Esophagus muscularis mucosa (tissue), 4 donors: ENCODE results near the gene LRRC61. TPM values are rescaled to one million over a fixed set of nuclear protein-coding genes. Genes with fewer than 3 reads are reported as not detected.

Experiments used
- DNase-seq: peaks from one replicate; pipeline ENCODE4 v3.0.0-alpha.2; 2017; ENCODE audit errors: extremely low spot score
- H3K27ac ChIP-seq, 4 donors: fragments of 200-600 bp; sonication (generic); replicated peaks in 1 of 4; 1 replicate in 3 of 4; 2 replicates in 1 of 4; pipeline ENCODE4 v1.5.1; 2016 to 2019; ENCODE audit warnings: mild to moderate bottlenecking in 1 of 4
- H3K27me3 ChIP-seq, 4 donors: fragments of 200-600 bp; sonication (generic); one replicate each; pipeline versions ENCODE4 v1.5.1 to v1.6.0; 2016 to 2019
- H3K36me3 ChIP-seq, 4 donors: fragments of 200-600 bp; sonication (generic); one replicate each; pipeline ENCODE4 v1.5.1; 2016 to 2019
- H3K4me1 ChIP-seq, 4 donors: fragments of 200-600 bp; sonication (generic); one replicate each; pipeline ENCODE4 v1.5.1; 2016 to 2019
- H3K4me3 ChIP-seq, 4 donors: fragments of 200-600 bp; sonication (generic); 1 replicate in 2 of 4; 2 replicates in 2 of 4; pipeline ENCODE4 v1.5.1; 2016 to 2019; ENCODE audit warnings: mild to moderate bottlenecking in 4 of 4, moderate library complexity in 1 of 4
- H3K9me3 ChIP-seq, 4 donors: fragments of 200-600 bp; sonication (generic); 1 replicate in 3 of 4; 2 replicates in 1 of 4; pipeline ENCODE4 v1.5.1; 2016 to 2019
- EP300 ChIP-seq: sonication (generic); formaldehyde crosslinking; IDR thresholded peaks from one replicate; pipeline ENCODE4 v1.6.1; 2017; ENCODE audit warnings: antibody characterized with exemption
- POLR2A ChIP-seq: fragments of 450-650 bp; IDR thresholded peaks from one replicate; pipeline ENCODE4 v1.6.1; 2017; ENCODE audit warnings: antibody characterized with exemption, moderate library complexity, mild to moderate bottlenecking, low read depth
- POLR2AphosphoS5 ChIP-seq, 2 donors: sonication (generic); formaldehyde crosslinking; IDR thresholded peaks; one replicate each; pipeline ENCODE4 v1.6.1; 2017; ENCODE audit warnings: antibody characterized with exemption in 2 of 2
- WGBS: methylation state at CpG from one replicate; pipeline ENCODE4 v1.1.5; 2018; 5-methylcytosine and 5-hydroxymethylcytosine counted together
- intact Hi-C: fragments of 100-400 bp; cut with DNase I; formaldehyde crosslinking; loops from one replicate; pipeline ENCODE4 v1.15.1; 2023
- total RNA-seq, 4 donors: library from RNA; depleted of rRNA; stranded (reverse); fragments of >200 nt; gene quantifications; one replicate each; pipeline versions ENCODE4 v1.1.0 to v1.2.1, GENCODE V29; 2016
- TF ChIP-seq, protein P1 (sequence below), 3 experiments: fragments of 200-600 bp in 2 of 3; fragments of 450-650 bp in 1 of 3; sonication (generic) in 2 of 3; IDR thresholded peaks; one replicate each; pipeline ENCODE4 v1.5.1; 2017 to 2019; ENCODE audit warnings: antibody characterized with exemption in 3 of 3, mild to moderate bottlenecking in 2 of 3, moderate library complexity in 1 of 3

LRRC61 gene
- total RNA-seq, 4 donors from 2014 or later = 7.9 to 16.5 (median 12.4) TPM

- Histone ChIP-seq H3K27me3 (no peaks in the 10 kb centered on the region), H3K4me3 (no peak overlapping the region), H3K36me3 (peaks cover 8 to 28% (median 22%) of the 10 kb centered on the region in 4 donors), H3K4me1 (peaks cover 37 to 54% (median 51%) of the 10 kb centered on the region in 4 donors), H3K9me3 (no peaks in the 10 kb centered on the region), H3K27ac (peak overlapping the region; percentile 28 to 96 (median 91))
- WGBS = 50% methylated on average over 3 of the region's 3 CpGs
- TF ChIP-seq EP300 (no peak), POLR2AphosphoS5 (IDR thresholded peaks at IDR 0.05) (no peak), POLR2A (no peak)
- TF ChIP-seq, protein P1, sequence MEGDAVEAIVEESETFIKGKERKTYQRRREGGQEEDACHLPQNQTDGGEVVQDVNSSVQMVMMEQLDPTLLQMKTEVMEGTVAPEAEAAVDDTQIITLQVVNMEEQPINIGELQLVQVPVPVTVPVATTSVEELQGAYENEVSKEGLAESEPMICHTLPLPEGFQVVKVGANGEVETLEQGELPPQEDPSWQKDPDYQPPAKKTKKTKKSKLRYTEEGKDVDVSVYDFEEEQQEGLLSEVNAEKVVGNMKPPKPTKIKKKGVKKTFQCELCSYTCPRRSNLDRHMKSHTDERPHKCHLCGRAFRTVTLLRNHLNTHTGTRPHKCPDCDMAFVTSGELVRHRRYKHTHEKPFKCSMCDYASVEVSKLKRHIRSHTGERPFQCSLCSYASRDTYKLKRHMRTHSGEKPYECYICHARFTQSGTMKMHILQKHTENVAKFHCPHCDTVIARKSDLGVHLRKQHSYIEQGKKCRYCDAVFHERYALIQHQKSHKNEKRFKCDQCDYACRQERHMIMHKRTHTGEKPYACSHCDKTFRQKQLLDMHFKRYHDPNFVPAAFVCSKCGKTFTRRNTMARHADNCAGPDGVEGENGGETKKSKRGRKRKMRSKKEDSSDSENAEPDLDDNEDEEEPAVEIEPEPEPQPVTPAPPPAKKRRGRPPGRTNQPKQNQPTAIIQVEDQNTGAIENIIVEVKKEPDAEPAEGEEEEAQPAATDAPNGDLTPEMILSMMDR (IDR thresholded peaks at IDR 0.05) = no peak
- intact Hi-C loops = no loop called here
- DNase-seq = no peak
Observed at GRCh38 chr7:150377196-150377595, 54.0 kb downstream of the LRRC61 start.

- 63% methylated on average over 4 of the region's 4 CpGs for WGBS
- no peak for DNase-seq
- Histone ChIP-seq H3K4me3 (no peak overlapping the region), H3K9me3 (no peaks in the 10 kb centered on the region), H3K36me3 (peaks cover 4 to 24% (median 18%) of the 10 kb centered on the region in 4 donors), H3K27ac (peak overlapping the region; percentile 91 to 96 (median 93)), H3K4me1 (peaks cover 36 to 54% (median 52%) of the 10 kb centered on the region in 4 donors), H3K27me3 (no peaks in the 10 kb centered on the region)
- intact Hi-C loops = no loop called here
- TF ChIP-seq POLR2AphosphoS5 (IDR thresholded peaks at IDR 0.05) = no peak
- TF ChIP-seq, protein P1 (IDR thresholded peaks at IDR 0.05) = no peak
Observed at GRCh38 chr7:150377635-150378034, 54.5 kb downstream of the LRRC61 start.

- Histone ChIP-seq H3K27me3 (no peaks in the 10 kb centered on the region), H3K27ac (peak overlapping the region; percentile 91 to 96 (median 93)), H3K4me3 (peak overlapping the region; percentile 86 to 96 (median 94)), H3K36me3 (peaks cover 0 to 17% (median 11%) of the 10 kb centered on the region in 4 donors), H3K4me1 (peaks cover 30 to 54% (median 49%) of the 10 kb centered on the region in 4 donors), H3K9me3 (no peaks in the 10 kb centered on the region)
- DNase-seq = peak; percentile 92
- intact Hi-C loops = no loop called here
- 7% methylated on average over 25 of the region's 32 CpGs for WGBS
- no peak for TF ChIP-seq EP300
- TF ChIP-seq, protein P1 (IDR thresholded peaks at IDR 0.05) = peak in 1 of 3 experiments; percentile 12
Observed at GRCh38 chr7:150378115-150378852, 55.1 kb downstream of the LRRC61 start.

GRCh38 chr7:150378853-150379440 is 55.8 kb downstream of the LRRC61 start, which contains the start of gene ZNF775:
ZNF775 (plus strand) TSS chr7:150379330; CDS start chr7:150388471, 9,141 bp downstream.
- Histone ChIP-seq H3K9me3 (no peaks in the 10 kb centered on the region), H3K4me1 (peaks cover 23 to 54% (median 49%) of the 10 kb centered on the region in 4 donors), H3K27ac (peak within 1 kb of the TSS; percentile 91 to 96 (median 93)), H3K36me3 (peaks cover 0 to 11% (median 4%) of the 10 kb centered on the region in 4 donors), H3K27me3 (no peaks in the 10 kb centered on the region), H3K4me3 (peak within 1 kb of the TSS; percentile 86 to 96 (median 94))
- TF ChIP-seq, protein P1 (IDR thresholded peaks at IDR 0.05) = no peak
- TF ChIP-seq POLR2A (peak; percentile 79), POLR2AphosphoS5 (IDR thresholded peaks at IDR 0.05) (peak; percentile 64 to 87)
- 0% methylated on average over 26 of the region's 60 CpGs for WGBS
- DNase-seq = peak; percentile 97
- intact Hi-C loops = no loop called here
